Hematopoietic multipotent progenitor cell treated with erythropoietin and hydrocortisone succinate and interleukin-3 and kit ligand, for 8 days (in vitro differentiated cells): ENCODE measurements around the gene ASCC1.
A peak's percentile ranks its signal among the peaks of the same experiment; 100 is the strongest.
"Not testable (repeated sequence)": the region's sequence is repeated elsewhere in the genome, so short reads cannot be mapped to it uniquely, and the experiment has no call there.

Experiments used
- DNase-seq: peaks from one replicate; pipeline ENCODE4 v3.0.0-alpha.2; 2015

ASCC1 gene

DNA sequence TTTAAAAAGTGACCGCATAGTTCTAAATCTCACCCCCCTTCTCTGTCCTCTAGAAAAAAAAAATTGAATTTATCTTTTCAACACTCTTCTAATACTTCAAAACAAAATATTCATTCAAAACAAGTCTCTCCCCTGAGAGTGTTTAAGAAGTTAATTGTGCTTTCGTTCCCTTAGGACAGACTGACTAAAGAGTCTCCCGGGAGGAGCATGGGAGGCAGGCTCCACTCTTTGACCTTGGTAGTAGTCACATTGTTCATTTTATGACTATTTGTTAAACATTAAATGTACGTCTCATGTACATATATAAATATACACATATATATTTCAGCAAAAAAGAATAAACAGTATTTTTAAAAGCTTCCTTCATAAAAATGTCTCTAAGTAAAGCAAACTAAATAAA is 92.5 kb downstream of the ASCC1 start:
- no peak for DNase-seq

DNA sequence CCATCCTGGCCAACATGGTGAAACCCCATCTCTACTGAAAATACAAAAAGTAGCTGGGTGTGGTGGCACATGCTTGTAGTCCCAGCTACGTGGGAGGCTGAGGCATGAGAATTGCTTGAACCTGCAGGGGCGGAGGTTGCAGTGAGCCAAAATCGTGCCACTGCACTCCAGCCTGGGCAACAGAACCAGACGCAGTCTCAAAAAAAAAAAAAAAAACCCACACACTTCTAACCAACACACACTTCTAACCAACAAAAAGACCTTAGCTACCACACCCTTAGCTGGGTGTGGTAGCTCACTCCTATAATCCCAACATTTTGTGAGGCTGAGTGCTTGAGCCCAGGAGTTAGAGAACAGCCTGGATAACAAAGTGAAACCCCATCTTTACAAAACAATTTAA is 93.9 kb downstream of the ASCC1 start:
- DNase-seq = no peak

DNA sequence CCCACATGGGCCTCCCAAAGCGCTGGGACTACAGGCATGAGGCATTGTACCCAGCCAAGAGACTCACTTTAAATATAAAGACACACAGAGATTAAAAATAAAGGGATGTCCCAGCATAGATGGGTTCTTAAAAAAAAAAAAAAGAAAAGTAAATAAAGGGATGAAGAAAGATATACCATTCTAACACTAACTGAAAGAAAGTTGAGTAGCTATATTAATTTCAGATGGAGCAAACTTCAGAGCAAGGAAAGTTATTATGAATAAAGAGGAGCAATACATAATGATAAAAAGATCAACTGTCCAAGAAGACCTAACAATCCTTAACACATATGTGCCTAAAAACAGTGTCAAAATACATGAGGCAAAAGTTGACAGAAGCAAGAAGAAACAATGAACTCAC is 94.7 kb downstream of the ASCC1 start:
- no peak for DNase-seq

DNA sequence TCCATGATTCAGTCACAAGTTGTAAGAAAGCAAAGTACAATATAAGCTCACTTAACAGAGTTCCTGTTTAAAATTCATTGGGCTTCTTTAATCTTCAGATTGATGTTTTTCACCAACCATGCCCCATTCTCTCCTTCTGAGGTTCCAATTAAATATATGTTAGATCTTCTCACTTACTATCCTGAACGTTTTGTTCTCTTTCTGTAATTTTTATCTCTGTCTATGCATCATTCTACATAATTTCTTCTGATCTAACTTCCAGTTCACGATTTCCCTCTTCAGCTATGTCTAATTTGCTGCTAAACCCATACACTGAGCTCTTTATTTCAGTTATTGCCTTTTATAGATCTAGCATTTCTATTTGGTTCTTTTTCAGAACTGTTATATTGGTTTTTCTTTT is 99.7 kb downstream of the ASCC1 start:
- no peak for DNase-seq

DNA sequence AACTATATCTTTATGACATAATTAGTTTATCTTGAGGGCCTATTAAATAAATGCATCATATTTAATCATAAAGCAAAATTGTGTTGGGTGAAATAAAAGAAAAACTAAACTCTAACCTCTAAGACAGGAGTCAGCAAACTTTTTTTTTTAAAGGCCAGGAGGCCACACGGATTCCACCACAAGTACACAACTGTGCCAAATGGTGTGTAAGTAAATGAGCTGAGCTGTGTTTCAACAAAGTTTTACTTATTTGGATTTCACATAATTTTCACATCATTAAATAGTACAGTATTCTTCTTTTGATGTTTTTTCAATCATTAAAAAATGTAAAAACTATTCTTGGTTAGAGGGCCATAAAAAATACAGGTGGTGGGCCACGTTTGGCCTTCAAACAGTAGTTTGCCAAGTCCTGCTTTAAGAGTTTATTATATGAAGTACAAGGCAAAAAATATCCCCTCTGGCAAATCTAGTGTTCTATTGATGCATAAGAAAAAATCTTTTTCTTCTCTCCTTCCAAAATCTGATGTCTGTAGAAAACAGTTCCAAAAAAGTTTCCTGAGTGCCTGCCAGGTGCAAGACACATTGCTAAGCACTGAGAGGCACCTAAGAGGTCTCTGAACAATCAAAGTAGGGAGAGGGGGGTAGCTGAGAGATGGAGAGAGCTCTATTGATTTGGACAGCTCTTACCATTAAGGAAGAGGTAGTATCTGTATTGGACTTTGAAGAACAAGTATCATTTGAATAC is 101.2 kb downstream of the ASCC1 start:
- DNase-seq = no peak

DNA sequence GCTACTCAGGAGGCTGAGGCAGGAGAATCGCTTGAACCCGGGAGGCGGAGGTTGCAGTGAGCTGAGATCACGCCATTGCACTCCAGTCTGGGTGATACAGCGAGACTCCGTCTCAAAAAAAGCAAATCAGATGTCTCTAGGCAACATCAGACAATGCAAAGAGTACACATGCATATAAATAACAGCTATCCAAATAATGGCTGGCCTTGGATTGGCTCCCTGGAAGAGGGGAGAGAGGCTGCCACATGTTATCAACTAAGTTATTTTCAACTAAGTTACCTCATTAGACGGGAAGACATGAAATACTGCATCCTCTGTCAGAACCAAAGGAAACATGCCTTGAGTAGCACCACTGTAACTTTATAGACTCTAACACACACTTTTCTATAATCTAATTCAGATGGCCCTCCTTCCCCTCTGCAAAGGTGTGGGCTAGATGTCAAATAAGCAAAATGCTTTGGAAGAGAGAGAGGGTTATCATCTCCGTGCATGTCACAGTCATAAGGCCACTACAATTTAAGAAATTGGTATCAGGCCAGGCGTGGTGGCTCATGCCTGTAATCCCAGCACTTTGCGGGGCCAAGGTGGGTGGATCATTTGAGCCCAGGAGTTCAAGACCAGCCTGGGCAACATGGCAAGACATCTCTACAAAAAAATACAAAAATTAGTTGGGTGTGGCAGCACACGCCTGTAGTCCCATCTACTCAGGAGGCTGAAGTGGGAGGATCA is 105.2 kb downstream of the ASCC1 start:
- no peak for DNase-seq

DNA sequence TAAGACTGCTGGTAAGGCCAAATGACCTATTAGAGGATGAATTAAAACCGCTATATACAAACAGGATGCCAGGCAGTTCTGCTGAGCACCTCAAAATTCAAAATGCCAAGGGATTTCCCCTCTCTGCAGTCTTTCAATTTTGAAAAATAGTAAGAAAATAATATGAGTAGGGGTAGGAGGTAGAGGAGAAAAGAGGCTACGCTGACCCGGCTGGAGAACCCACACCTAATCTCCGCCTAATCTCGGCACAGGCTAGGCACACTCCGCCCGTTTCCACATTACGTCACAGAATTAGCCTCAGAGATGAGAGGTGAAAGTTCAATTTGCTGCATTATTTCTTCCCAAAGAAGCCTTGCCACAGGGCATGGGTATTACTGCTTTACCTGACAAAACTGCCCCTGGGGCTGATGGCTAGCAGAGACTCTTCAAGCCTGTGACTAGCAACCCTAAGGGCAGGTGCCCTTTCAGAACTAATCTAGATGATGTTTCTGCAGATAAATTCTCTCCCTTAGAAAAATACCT is 106.4 kb downstream of the ASCC1 start:
- DNase-seq = no peak

DNA sequence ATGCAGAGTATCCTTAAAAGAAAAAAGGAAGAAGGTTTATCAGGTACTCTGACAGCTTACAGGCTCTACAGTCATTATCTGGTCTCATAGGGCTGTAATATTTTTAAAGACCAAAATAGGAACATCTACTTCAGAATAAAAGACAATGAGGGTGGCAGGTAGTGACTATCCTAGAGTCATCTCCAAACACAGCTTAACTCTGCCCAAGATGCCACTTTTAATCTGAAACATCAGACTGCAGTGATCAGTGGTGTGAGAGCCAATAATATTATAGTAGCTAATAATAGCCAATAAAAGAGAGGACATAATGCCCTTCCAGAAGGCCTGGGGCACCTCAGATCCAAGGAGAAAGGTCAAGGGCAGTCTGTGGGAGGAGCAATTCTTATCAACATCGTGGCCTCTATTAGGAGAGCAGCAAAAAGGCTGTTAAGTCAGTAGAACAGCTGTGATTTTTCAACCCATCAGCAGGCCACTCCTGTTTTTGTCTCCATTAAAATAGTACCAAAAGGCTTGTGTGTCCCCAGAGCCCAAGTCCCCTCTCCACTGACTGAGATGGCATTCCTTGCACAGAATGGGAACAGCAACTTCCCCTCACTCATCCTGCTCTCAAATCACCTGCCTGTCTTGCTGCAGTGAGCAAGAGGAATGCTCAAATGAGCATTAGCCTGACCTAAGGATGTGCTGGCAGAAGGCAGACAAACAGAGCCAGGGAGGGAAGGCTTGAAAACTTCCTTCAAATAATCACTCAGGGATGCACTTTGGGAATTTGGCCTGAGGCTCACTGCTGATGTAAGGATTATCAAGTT is 107.0 kb downstream of the ASCC1 start:
- no peak for DNase-seq

DNA sequence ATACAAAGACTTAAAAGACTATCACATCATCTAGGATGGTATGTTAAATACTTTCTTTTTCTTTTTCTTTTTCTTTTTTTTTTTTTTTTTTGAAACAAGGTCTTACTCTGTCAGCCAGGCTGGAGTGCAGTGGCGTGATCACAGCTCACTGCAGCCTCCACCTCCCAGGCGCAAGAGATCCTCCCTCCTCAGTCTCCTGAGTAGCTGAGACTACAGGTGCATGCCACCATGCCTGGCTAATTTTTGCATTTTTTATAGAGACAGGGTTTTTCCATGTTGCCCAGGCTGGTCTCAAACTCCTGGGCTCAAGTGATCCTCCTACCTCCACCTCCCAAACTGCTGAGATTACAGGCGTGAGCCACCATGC is 108.1 kb downstream of the ASCC1 start:
- not testable (repeated sequence) for DNase-seq

DNA sequence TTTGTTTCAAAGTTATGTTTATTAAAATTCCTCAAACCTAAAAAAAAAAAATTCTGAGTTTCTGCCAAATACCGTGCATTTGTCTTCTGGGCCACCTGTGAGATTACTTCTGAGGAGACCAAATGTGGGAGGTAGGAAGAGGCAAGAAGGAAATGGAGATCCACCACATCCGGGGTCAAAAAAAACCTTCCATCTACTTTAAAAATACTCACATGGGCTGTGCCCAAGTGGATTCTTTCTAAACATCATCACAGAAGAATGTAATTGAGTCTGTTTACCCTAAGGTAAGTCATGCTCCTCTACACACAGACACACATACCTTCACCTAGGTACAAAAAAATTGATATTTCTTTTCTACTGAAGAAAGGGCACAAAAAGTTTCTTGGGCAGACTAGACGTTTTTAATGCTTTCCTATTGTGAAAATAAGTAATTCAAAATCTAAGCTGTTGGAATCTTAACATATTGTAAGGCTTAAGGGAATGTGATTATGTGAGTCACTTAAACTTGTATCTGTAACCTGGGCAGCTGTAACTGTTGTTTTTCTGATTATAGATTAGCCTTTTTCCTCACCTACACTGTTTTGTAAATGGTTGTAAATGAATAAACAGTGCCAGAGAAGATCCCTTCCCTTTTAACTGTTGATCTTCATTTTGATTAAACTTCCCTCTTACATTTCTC is 108.6 kb downstream of the ASCC1 start:
- DNase-seq = no peak

DNA sequence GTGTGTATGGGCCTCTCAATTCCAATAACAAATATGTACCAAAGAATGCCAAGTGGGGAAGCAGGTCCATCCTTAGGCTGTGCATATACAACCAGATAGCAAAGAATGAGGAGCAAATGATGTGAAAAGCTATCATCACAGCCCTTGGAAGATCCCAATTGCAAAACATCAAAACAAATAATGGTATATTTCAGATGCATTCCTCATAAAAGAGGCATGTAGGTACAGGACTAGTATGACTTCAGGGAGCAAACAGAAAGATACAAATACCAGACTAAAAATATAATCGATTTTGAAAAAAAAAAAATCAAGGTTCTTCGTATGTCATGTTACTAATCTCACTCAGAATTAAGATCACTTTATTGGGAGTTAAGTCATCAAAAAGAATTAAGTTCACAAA is 109.2 kb downstream of the ASCC1 start:
- no peak for DNase-seq

DNA sequence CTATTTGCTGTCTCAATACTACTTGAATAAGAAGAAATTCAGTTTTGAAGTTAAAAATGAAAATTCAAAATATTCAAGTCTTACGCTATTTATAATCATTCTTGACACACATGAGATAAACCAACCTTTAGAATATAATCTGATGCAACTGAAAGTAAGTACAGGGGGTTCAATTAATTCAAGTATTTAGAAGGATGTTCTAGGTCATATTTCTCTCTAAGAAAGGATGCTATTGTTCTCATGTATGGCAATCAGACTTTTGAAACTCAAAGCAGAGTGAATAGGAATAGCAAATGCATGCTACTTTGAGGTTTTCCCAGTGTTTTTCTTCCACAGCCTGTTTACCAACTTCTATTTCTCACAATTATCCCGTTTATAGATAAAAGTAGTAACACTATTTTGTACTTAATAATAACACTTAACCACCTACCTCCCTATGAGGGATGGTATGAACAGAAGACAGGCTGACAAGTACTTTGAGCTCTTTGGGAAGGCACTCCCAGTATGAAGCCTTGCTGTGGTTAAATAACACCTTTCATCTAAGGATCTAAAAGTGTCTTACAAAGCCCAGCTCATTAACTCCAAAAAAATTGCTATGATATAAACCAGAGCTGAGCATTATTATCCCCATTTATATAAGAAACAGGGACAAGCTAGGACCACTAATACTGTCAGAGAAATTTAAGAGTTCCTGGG is 109.8 kb downstream of the ASCC1 start:
- no peak for DNase-seq

DNA sequence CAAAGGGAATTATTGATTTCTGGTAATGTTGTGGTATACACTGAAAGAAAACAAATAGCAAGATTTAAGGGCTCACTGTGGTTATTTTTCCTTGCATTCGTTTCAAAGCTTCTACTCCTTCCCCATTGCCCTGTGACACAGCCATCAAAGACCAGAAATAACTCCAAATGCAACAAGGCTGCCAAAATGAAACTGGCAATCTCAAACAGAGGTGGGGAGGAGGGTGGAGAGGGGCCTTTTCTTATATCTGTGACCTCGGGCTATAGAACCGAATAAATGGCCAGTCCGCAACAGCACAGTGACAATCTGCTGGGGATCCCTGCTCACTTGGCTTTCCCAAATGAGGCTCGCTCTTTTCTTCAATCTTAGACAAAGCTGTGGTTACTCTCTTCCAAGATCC is 110.4 kb downstream of the ASCC1 start:
- DNase-seq = no peak

DNA sequence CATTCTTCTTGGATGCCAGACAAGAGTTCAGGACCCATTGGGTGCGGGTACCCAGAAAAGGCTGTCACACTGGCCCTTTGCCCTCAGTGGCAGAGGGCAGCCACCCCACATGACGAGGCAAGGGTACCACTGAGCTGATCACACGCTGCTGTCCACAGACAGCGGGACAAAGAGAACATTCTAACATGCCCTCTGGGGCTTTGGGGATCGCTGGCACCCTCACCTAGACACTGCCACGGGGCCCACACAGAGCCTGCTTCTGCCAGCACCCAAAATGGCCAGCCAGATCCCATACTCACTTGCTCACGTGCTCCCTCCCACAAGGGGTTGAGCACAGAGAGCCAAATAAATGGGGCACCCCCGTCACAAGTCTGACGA is 111.0 kb downstream of the ASCC1 start:
- DNase-seq = no peak

DNA sequence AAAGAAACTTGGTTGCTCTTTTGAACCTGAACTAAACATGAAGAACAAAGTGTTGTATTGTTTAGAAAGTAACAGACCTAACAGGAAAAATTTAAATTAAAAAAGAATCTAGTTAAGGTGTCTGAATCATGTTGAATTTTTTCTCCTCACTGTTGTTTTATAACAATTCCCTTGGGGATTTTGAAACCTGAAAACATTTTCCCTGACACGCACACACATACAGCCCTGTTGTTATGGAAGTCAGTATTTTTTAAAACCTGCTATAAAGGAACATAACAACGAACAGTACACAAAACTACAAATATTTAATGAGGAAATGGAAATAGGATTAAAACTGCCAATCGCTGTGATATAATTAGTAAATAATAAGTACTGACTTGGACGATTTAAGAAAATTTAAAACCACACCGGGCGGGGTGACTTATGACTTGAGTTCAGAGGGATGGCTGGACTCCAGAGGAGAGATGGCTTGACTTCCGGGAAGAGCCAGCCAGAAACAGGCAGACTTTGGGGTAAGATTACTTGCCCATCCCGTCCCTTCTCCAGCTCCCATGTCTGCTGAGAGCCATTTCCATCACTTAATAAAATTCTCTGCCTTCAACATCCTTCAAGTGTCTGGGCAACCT is 111.5 kb downstream of the ASCC1 start:
- no peak for DNase-seq

DNA sequence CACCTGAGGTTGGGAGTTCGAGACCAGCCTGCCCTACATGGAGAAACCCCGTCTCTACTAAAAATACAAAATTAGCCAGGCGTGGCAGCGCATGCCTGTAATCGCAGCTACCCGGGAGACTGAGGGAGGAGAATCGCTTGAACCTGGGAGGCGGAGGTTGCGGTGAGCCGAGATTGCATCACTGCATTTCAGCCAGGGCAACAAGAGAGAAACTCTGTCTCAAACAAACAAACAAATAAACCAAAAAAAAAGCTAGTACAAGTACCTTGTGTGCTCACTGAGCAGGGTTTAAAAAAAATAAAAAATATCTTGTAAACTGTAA is 116.5 kb downstream of the ASCC1 start:
- DNase-seq = no peak

DNA sequence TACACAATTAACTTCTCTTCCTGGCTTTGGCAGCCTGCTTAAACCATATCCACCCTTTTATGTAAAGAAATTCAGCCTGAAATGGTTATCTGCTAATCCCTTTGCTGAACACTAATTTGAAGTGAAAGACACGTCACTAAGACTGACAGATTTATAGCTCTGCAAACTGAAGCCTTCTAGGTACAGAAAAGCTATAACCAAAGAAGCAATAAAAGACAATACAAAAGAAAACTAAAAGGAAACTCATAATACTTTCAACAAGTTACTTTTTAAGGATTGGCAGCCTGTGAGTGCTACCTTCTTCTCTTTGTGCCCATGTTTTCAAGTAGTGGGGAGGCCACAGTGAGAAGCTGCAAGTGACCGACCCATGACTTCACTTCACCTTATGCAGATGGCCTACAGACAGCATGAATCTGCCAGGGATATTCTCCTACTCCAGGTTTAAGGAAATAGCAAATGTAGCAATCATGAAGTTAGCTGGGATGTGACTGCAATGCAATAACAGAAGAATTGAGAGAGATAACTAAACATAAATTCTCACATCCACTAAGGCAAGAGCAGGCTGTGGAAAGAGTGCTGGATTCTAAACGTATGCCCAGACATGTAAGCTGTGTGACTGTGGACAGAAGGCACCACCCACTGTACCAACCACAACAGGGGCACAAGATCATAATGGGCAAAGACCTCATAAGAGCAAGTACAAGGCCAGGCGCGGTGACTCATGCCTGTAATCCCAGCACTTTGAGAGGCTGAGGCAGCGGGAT is 117.1 kb downstream of the ASCC1 start:
- no peak for DNase-seq

DNA sequence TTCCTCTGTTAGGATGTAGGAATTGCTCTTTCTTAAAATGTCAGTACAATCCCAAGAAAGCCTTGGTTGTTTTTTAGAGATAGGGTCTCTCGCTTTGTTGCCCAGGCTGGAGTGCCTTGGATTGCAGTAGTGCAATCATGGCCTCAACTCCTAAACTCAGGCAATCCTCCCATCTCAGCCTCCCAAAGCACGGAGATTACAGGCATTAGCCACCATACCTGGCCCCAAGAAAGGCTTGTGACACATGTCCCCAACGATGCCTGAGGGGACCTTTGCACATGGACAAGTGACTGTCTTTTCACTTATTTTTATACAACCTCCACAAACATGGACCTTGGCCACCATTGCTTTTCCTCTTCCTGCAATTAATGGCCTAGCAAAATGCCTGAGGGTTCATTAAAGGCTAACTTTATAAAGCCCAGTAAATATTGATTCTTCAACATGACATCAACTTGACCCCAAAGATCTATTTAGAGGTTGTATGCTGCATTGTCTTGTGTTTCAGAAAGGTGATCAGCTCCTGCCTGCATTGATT is 117.7 kb downstream of the ASCC1 start:
- no peak for DNase-seq

DNA sequence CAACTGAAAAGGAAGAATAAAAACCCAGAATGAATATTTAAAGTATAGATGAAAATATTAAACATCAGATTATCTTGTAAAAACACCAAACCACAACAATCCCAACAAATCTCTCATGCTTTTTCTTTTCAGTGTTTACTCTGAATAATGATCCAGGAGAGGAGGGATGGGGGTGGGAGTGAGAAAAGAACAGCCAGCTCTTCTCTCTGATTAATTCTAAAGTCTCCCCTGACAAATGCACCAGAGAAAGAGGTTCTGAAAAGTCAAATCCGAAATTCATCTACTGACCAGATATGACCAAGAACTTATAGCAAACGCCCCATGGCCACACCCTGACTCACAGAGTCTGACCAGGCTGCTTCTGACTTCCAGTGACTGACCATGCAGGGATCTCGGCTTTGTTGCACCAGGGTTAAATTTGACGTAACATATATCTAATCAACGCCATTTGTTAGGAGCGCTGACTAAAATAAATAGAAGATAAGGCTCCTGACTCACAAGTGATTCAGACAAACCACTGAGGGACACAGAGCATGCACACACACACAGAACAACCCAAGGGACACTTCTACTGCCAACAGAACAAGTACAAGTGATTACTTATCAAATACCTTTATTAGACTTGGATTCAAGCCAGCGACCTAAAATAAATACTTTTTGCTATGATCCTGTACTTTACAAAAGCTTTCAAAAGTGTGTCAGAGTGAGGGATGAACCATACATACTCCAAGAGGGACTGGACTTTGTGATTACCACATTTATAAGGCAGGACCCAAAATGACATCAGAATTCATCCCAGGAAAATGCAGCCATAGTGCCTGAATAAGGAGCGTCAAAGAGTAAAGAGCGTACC is 118.4 kb downstream of the ASCC1 start:
- peak; percentile 30 for DNase-seq
